HL-60 (cell line): Measurements from ENCODE around the gene INSC.

Experiments
- GABPA ChIP-seq: IDR thresholded peaks from 2 replicates; pipeline ENCODE4 v1.6.1; 2012; ENCODE audit warnings: low read depth
- POLR2AphosphoS5 ChIP-seq: IDR thresholded peaks from 2 replicates; pipeline ENCODE4 v1.6.1; 2012; ENCODE audit warnings: low read depth
- SPI1 ChIP-seq: IDR thresholded peaks from 2 replicates; pipeline ENCODE4 v1.6.1; 2012; ENCODE audit warnings: low read depth, mild to moderate bottlenecking, borderline replicate concordance
- TF ChIP-seq, protein P1 (sequence below): IDR thresholded peaks from one replicate; pipeline ENCODE4 v1.5.1; 2011; ENCODE audit warnings: low read length, control low read depth, inconsistent platforms; ENCODE audit not compliant: insufficient read depth

GRCh38 chr11:15189641-15190365, 75.1 kb downstream of the INSC start:
- TF ChIP-seq, protein P1, sequence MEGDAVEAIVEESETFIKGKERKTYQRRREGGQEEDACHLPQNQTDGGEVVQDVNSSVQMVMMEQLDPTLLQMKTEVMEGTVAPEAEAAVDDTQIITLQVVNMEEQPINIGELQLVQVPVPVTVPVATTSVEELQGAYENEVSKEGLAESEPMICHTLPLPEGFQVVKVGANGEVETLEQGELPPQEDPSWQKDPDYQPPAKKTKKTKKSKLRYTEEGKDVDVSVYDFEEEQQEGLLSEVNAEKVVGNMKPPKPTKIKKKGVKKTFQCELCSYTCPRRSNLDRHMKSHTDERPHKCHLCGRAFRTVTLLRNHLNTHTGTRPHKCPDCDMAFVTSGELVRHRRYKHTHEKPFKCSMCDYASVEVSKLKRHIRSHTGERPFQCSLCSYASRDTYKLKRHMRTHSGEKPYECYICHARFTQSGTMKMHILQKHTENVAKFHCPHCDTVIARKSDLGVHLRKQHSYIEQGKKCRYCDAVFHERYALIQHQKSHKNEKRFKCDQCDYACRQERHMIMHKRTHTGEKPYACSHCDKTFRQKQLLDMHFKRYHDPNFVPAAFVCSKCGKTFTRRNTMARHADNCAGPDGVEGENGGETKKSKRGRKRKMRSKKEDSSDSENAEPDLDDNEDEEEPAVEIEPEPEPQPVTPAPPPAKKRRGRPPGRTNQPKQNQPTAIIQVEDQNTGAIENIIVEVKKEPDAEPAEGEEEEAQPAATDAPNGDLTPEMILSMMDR, result no peak
- TF ChIP-seq SPI1 (no peak), POLR2AphosphoS5 (no peak), GABPA (no peak)
